ENCODE data around the gene TBCE. TPM values are rescaled to one million over a fixed set of nuclear protein-coding genes. Genes with fewer than 3 reads are reported as not detected.

The TBCE gene
- total RNA-seq, 1 experiment from 2014 or later: 20.8 TPM

GRCh38 chr1:235450433-235450832 lies 83.2 kb downstream of the TBCE start:
- Histone ChIP-seq H3K27me3 (ENCODE audit: insufficient read depth, low read length) (no peaks in the 10 kb centered on the region), H3K9me2 (ENCODE audit: insufficient read depth) (no peaks in the 10 kb centered on the region), H4K20me1 (ENCODE audit: insufficient read depth) (no peaks in the 10 kb centered on the region), H3K9me3 (ENCODE audit: control insufficient read depth in 1 of 2, insufficient read depth in 1 of 2, low read depth in 1 of 2, low read length in 2 of 2) (no peaks in the 10 kb centered on the region), H3K4me3 (replicated peaks in 1 of 2; ENCODE audit: low read depth in 1 of 2, low read length in 2 of 2) (no peak overlapping the region), H3K79me2 (ENCODE audit: insufficient read depth, low read length) (no peaks in the 10 kb centered on the region), H3K4me2 (ENCODE audit: low read length) (no peak overlapping the region), H3K27ac (ENCODE audit: low read depth, low read length) (no peak overlapping the region), H2AFZ (ENCODE audit: low read depth, low read length, poor library complexity, severe bottlenecking) (no peak overlapping the region), H3K4me1 (ENCODE audit: control insufficient read depth in 1 of 2, insufficient read depth in 2 of 2, low read length in 2 of 2) (no peaks in the 10 kb centered on the region), H3K36me3 (ENCODE audit: control insufficient read depth in 1 of 2, insufficient read depth in 2 of 2, low read length in 2 of 2) (peaks cover 6 to 44% of the 10 kb centered on the region in 2 experiments), H3K9ac (ENCODE audit: low read length) (no peak overlapping the region)
- ChIA-PET CTCF (no interaction called here), RAD21 (ENCODE audit: low non-redundant PET in 1 of 2, low total read pairs in 2 of 2, uncharacterized antibody in 2 of 2, unreplicated experiment in 2 of 2) (interaction anchor here in 1 of 2 experiments (0.6 kb wide), 1 partner anchor 851 kb away, joined by 3 read pairs; no protein-coding TSS in a partner anchor), POLR2A (no interaction called here)
- DNase-seq (ENCODE audit: low read depth, low spot score) (no peak), ATAC-seq (no peak)
- BruUV-seq (replicated peaks): no TSS peak
- no peak for TF ChIP-seq REST (IDR thresholded peaks at IDR 0.05; ENCODE audit: low read depth)
- TF ChIP-seq POLR2AphosphoS5 (IDR thresholded peaks at IDR 0.05; ENCODE audit: low read depth, low read length): no peak
- no peak for TF ChIP-seq SIN3A (IDR thresholded peaks at IDR 0.05; ENCODE audit: low read depth)
- no peak for TF ChIP-seq POLR2A (IDR thresholded peaks at IDR 0.05; ENCODE audit: borderline replicate concordance, extremely low read depth, insufficient read depth, insufficient read length)
- TF ChIP-seq FOSL1 (IDR thresholded peaks at IDR 0.05; ENCODE audit: low read depth): no peak
- TF ChIP-seq ZNF274 (IDR thresholded peaks at IDR 0.05; ENCODE audit: low read depth, low read length): no peak
- no peak for TF ChIP-seq ZFX (IDR thresholded peaks at IDR 0.05)
- no peak for TF ChIP-seq CEBPB (IDR thresholded peaks at IDR 0.05; ENCODE audit: low read depth)
- no peak for TF ChIP-seq EZH2phosphoT487 (IDR thresholded peaks at IDR 0.05; ENCODE audit: borderline replicate concordance)
- no peak for TF ChIP-seq CTCF (IDR thresholded peaks at IDR 0.05 in 2 of 3, conservative IDR thresholded peaks at IDR 0.05 in 1 of 3; ENCODE audit: borderline replicate concordance in 1 of 3, insufficient read depth in 1 of 3, low read depth in 2 of 3, low read length in 2 of 3)
- TF ChIP-seq CBX3 (IDR thresholded peaks at IDR 0.05; ENCODE audit: low read depth): no peak
- TF ChIP-seq ATF3 (IDR thresholded peaks at IDR 0.05): no peak
- no peak for TF ChIP-seq RAD21 (IDR thresholded peaks at IDR 0.05; ENCODE audit: low read depth)
- TF ChIP-seq SRF (IDR thresholded peaks at IDR 0.05; ENCODE audit: low read depth): no peak
- no peak for TF ChIP-seq EZH2 (IDR thresholded peaks at IDR 0.05)
- no peak for TF ChIP-seq JUND (IDR thresholded peaks at IDR 0.05)
- TF ChIP-seq YY1 (IDR thresholded peaks at IDR 0.05; ENCODE audit: extremely low read depth, insufficient replicate concordance, low read depth, low read length): no peak
- no peak for TF ChIP-seq MAX (IDR thresholded peaks at IDR 0.05)
- TF ChIP-seq SP1 (IDR thresholded peaks at IDR 0.05; ENCODE audit: low read depth): no peak
- intact Hi-C loops (cut with micrococcal nuclease): no loop called here

All from HCT116 (cell line).